ENCODE data around the gene LZTR1.

DNA sequence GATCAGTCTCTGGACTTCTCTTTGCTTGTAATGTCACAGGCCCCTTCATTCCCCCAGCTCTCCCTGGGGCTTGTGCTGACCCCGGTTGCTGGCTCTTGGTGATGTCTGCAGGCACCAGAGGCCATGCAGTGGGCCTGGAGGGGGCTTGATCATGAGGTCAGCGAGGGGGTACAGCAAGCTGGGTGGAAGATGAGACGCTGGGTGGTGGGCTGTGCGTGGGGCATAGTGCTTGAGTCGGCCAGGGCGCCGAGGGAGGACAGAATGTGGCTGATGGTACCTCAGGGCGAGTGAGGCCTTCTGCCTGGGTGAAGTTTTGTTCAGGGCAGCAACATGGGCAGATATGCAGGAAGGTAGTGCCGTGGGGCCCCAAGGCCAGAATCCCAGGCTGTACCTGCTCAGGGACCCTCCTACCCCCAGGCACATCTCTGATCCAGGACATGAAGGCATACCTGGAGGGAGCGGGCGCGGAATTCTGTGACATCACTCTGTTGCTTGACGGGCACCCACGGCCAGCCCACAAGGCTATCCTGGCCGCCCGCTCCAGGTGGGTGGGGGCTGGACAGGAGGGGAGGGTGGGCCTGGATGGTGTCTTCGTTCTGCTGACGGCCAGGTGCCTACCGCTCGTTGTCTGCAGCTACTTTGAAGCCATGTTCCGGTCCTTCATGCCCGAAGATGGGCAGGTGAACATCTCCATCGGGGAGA lies 13.4 kb downstream of the LZTR1 start:
- TF ChIP-seq EP300 (IDR thresholded peaks at IDR 0.05; ENCODE audit: borderline replicate concordance) (no peak), FOXM1 (IDR thresholded peaks at IDR 0.05; ENCODE audit: borderline replicate concordance, low read depth) (no peak), CREB1 (IDR thresholded peaks at IDR 0.05; ENCODE audit: low read depth) (no peak), TEAD4 (IDR thresholded peaks at IDR 0.05) (no peak), YY1 (IDR thresholded peaks at IDR 0.05; ENCODE audit: low read depth) (no peak)
- TF ChIP-seq, protein P1, sequence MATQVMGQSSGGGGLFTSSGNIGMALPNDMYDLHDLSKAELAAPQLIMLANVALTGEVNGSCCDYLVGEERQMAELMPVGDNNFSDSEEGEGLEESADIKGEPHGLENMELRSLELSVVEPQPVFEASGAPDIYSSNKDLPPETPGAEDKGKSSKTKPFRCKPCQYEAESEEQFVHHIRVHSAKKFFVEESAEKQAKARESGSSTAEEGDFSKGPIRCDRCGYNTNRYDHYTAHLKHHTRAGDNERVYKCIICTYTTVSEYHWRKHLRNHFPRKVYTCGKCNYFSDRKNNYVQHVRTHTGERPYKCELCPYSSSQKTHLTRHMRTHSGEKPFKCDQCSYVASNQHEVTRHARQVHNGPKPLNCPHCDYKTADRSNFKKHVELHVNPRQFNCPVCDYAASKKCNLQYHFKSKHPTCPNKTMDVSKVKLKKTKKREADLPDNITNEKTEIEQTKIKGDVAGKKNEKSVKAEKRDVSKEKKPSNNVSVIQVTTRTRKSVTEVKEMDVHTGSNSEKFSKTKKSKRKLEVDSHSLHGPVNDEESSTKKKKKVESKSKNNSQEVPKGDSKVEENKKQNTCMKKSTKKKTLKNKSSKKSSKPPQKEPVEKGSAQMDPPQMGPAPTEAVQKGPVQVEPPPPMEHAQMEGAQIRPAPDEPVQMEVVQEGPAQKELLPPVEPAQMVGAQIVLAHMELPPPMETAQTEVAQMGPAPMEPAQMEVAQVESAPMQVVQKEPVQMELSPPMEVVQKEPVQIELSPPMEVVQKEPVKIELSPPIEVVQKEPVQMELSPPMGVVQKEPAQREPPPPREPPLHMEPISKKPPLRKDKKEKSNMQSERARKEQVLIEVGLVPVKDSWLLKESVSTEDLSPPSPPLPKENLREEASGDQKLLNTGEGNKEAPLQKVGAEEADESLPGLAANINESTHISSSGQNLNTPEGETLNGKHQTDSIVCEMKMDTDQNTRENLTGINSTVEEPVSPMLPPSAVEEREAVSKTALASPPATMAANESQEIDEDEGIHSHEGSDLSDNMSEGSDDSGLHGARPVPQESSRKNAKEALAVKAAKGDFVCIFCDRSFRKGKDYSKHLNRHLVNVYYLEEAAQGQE (IDR thresholded peaks at IDR 0.05; ENCODE audit: low read depth): no peak
